Endodermal cell (in vitro differentiated cells): ENCODE measurements around the gene MSX2. TPM values are rescaled to one million over a fixed set of nuclear protein-coding genes. Genes with fewer than 3 reads are reported as not detected.
"Not testable (repeated sequence)": the region's sequence is repeated elsewhere in the genome, so short reads cannot be mapped to it uniquely, and the experiment has no call there.

Experiments used
- DNase-seq: peaks from one replicate; pipeline ENCODE4 v3.0.0-alpha.2; 2017
- H3K27ac ChIP-seq: 2 replicates; pipeline ENCODE4 v1.5.1; 2013; ENCODE audit warnings: mild to moderate bottlenecking, low read depth, low read length, moderate library complexity
- H3K27me3 ChIP-seq: 2 replicates; pipeline ENCODE4 v1.6.1; 2013; ENCODE audit warnings: mild to moderate bottlenecking, low read length, moderate library complexity; ENCODE audit not compliant: insufficient read depth, control insufficient read depth, poor library complexity, severe bottlenecking
- H3K36me3 ChIP-seq: 2 replicates; pipeline ENCODE4 v1.7.0; 2013; ENCODE audit warnings: mild to moderate bottlenecking, low read length, moderate library complexity; ENCODE audit not compliant: control insufficient read depth, insufficient read depth
- H3K4me1 ChIP-seq: one replicate; pipeline ENCODE4 v1.7.0; 2013; ENCODE audit warnings: low read length; ENCODE audit not compliant: control insufficient read depth, insufficient read depth
- H3K4me3 ChIP-seq: 2 replicates; pipeline ENCODE4 v1.5.1; 2013; ENCODE audit warnings: mild to moderate bottlenecking, low read length, moderate library complexity
- H3K9ac ChIP-seq: 2 replicates; pipeline ENCODE4 v1.6.1; 2013; ENCODE audit warnings: mild to moderate bottlenecking, low read length, moderate library complexity; ENCODE audit not compliant: poor library complexity, severe bottlenecking; ENCODE audit errors: extremely low read depth
- H3K9me3 ChIP-seq: 2 replicates; pipeline ENCODE4 v1.6.1; 2013; ENCODE audit warnings: mild to moderate bottlenecking, low read length, moderate library complexity; ENCODE audit not compliant: control insufficient read depth
- H3K27ac Mint-ChIP-seq: 2 replicates; pipeline ENCODE4 v1.8.0; 2020; ENCODE audit warnings: mixed read lengths
- H3K27me3 Mint-ChIP-seq: 2 replicates; pipeline ENCODE4 v1.8.0; 2021; ENCODE audit warnings: mild to moderate bottlenecking, mixed read lengths; ENCODE audit not compliant: insufficient read depth
- H3K36me3 Mint-ChIP-seq: 2 replicates; pipeline ENCODE4 v1.8.0; 2020; ENCODE audit warnings: low read depth, mixed read lengths
- H3K4me1 Mint-ChIP-seq: 2 replicates; pipeline ENCODE4 v1.8.0; 2020; ENCODE audit warnings: mixed read lengths
- H3K4me3 Mint-ChIP-seq: 2 replicates; pipeline ENCODE4 v1.8.0; 2020; ENCODE audit warnings: mild to moderate bottlenecking, moderate library complexity, mixed read lengths
- H3K9me3 Mint-ChIP-seq: 2 replicates; pipeline ENCODE4 v1.8.0; 2020; ENCODE audit warnings: mild to moderate bottlenecking, mixed read lengths
- WGBS, 2 experiments: methylation state at CpG; one replicate each; pipeline versions ENCODE4 v1.1.5 to v1.1.7; 2013; ENCODE audit warnings: missing lambda C conversion rate in 2 of 2, mixed read lengths in 1 of 2; ENCODE audit not compliant: insufficient coverage in 1 of 2, insufficient read length in 1 of 2; 5-methylcytosine and 5-hydroxymethylcytosine counted together
- total RNA-seq, 2 donors: library from RNA; stranded (reverse); fragmentation: NEBNext Ultra II Directional in 1 of 2; extraction: Animal tissue kit (Norgen Biotek cat#: 25700) in 1 of 2; gene quantifications; 2 replicates in 1 of 2; 3 replicates in 1 of 2; pipeline ENCODE4 v1.2.1, GENCODE V29; 2021
- TF ChIP-seq, protein P1 (sequence below): fragments of 200-600 bp; sonication (generic); conservative IDR thresholded peaks from 2 replicates; pipeline ENCODE4 v1.5.0; 2021; ENCODE audit warnings: antibody characterized with exemption, mild to moderate bottlenecking

Gene MSX2
- total RNA-seq, 2 donors from 2014 or later, result 4.2 to 20.0 TPM

GRCh38 chr5:174759091-174759490, 34.7 kb downstream of the MSX2 start:
- Mint-ChIP-seq H3K4me3 (no peak overlapping the region), H3K27me3 (peaks cover 9% of the 10 kb centered on the region), H3K9me3 (no peaks in the 10 kb centered on the region), H3K27ac (no peak overlapping the region), H3K36me3 (no peaks in the 10 kb centered on the region), H3K4me1 (no peaks in the 10 kb centered on the region)
- Histone ChIP-seq H3K27me3 (no peaks in the 10 kb centered on the region), H3K9me3 (no peaks in the 10 kb centered on the region), H3K4me3 (no peak overlapping the region), H3K36me3 (no peaks in the 10 kb centered on the region), H3K27ac (no peak overlapping the region), H3K9ac (no peak overlapping the region), H3K4me1 (no peaks in the 10 kb centered on the region)
- 90 to 92% methylated on average over 3 of the region's 3 CpGs for WGBS, 2 experiments
- TF ChIP-seq, protein P1, sequence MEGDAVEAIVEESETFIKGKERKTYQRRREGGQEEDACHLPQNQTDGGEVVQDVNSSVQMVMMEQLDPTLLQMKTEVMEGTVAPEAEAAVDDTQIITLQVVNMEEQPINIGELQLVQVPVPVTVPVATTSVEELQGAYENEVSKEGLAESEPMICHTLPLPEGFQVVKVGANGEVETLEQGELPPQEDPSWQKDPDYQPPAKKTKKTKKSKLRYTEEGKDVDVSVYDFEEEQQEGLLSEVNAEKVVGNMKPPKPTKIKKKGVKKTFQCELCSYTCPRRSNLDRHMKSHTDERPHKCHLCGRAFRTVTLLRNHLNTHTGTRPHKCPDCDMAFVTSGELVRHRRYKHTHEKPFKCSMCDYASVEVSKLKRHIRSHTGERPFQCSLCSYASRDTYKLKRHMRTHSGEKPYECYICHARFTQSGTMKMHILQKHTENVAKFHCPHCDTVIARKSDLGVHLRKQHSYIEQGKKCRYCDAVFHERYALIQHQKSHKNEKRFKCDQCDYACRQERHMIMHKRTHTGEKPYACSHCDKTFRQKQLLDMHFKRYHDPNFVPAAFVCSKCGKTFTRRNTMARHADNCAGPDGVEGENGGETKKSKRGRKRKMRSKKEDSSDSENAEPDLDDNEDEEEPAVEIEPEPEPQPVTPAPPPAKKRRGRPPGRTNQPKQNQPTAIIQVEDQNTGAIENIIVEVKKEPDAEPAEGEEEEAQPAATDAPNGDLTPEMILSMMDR, result no peak
- DNase-seq, result no peak

- H3K36me3 ChIP-seq, result no peaks in the 10 kb centered on the region
- 93% methylated on average over 10 to 11 of the region's 11 CpGs for WGBS, 2 experiments
- no peaks in the 10 kb centered on the region for H3K9me3 ChIP-seq
- TF ChIP-seq, protein P1, result no peak
- H3K27ac ChIP-seq, result no peak overlapping the region
- Mint-ChIP-seq H3K9me3 (no peaks in the 10 kb centered on the region), H3K27ac (no peak overlapping the region), H3K4me3 (no peak overlapping the region), H3K27me3 (no peaks in the 10 kb centered on the region), H3K36me3 (no peaks in the 10 kb centered on the region), H3K4me1 (no peaks in the 10 kb centered on the region)
- H3K9ac ChIP-seq, result no peak overlapping the region
- no peak overlapping the region for H3K4me3 ChIP-seq
- no peaks in the 10 kb centered on the region for H3K4me1 ChIP-seq
- no peak for DNase-seq
- no peaks in the 10 kb centered on the region for H3K27me3 ChIP-seq
Measured at GRCh38 chr5:174760721-174761120, 36.3 kb downstream of the MSX2 start.

- H3K27me3 Mint-ChIP-seq, H3K27me3 ChIP-seq: not testable (repeated sequence)
- WGBS, 2 experiments, result 83 to 93% methylated on average over 1 of the region's 2 CpGs
Measured at GRCh38 chr5:174761341-174761740, 37.0 kb downstream of the MSX2 start.

GRCh38 chr5:174764309-174764708, 39.9 kb downstream of the MSX2 start:
- Mint-ChIP-seq H3K4me1 (no peaks in the 10 kb centered on the region), H3K4me3 (no peak overlapping the region)

More at GRCh38 chr5:174761341-174761740, 37.0 kb downstream of the MSX2 start:
- not testable (repeated sequence) for H3K4me1 Mint-ChIP-seq, H3K9me3 Mint-ChIP-seq, H3K9me3 ChIP-seq, H3K27ac Mint-ChIP-seq, DNase-seq, H3K36me3 Mint-ChIP-seq, H3K27ac ChIP-seq, H3K9ac ChIP-seq, H3K4me1 ChIP-seq, H3K4me3 Mint-ChIP-seq, H3K4me3 ChIP-seq, H3K36me3 ChIP-seq

More at GRCh38 chr5:174764309-174764708, 39.9 kb downstream of the MSX2 start:
- Histone ChIP-seq H3K4me1 (no peaks in the 10 kb centered on the region), H3K4me3 (no peak overlapping the region), H3K27me3 (no peaks in the 10 kb centered on the region), H3K9me3 (no peaks in the 10 kb centered on the region), H3K27ac (no peak overlapping the region), H3K9ac (no peak overlapping the region), H3K36me3 (no peaks in the 10 kb centered on the region)
- no peak for DNase-seq
- TF ChIP-seq, protein P1, result no peak
- Mint-ChIP-seq H3K27ac (no peak overlapping the region), H3K9me3 (no peaks in the 10 kb centered on the region), H3K27me3 (peaks cover 6% of the 10 kb centered on the region), H3K36me3 (no peaks in the 10 kb centered on the region)
- WGBS, 2 experiments, result 89% methylated on average over 6 to 10 of the region's 10 CpGs
